Coronary artery (tissue), 2 donors: ENCODE results near the gene WNK2.
"Not testable (repeated sequence)": the region's sequence is repeated elsewhere in the genome, so short reads cannot be mapped to it uniquely, and the experiment has no call there.

Experiments used
- DNase-seq: peaks from one replicate; pipeline ENCODE4 v3.0.0-alpha.2; 2017; ENCODE audit warnings: low spot score
- H3K27ac ChIP-seq, 2 donors: fragments of 200-600 bp; sonication (generic); one replicate each; pipeline ENCODE4 v1.5.1; 2016 to 2019
- H3K4me3 ChIP-seq: fragments of 200-600 bp; sonication (generic); 2 replicates; pipeline ENCODE4 v1.5.1; 2016; ENCODE audit warnings: mild to moderate bottlenecking, moderate library complexity
- CTCF ChIP-seq: fragments of 200-600 bp; sonication (generic); IDR thresholded peaks from one replicate; pipeline ENCODE4 v1.5.1; 2019; ENCODE audit warnings: antibody characterized with exemption

Gene WNK2

GRCh38 chr9:93345643-93346230 is 161.8 kb downstream of the WNK2 start:
- TF ChIP-seq CTCF: no peak
- no peak overlapping the region for H3K27ac ChIP-seq
- H3K4me3 ChIP-seq: peak overlapping the region; percentile 69
- no peak for DNase-seq

- DNase-seq: no peak
- peak overlapping the region; percentile 69 for H3K4me3 ChIP-seq
- no peak overlapping the region for H3K27ac ChIP-seq
- no peak for TF ChIP-seq CTCF
Measured at GRCh38 chr9:93346231-93347112, 162.5 kb downstream of the WNK2 start.

GRCh38 chr9:93347371-93347975 is 163.5 kb downstream of the WNK2 start:
- H3K27ac ChIP-seq, H3K4me3 ChIP-seq, DNase-seq: not testable (repeated sequence)

GRCh38 chr9:93353413-93354310 is 169.7 kb downstream of the WNK2 start:
- H3K27ac ChIP-seq, DNase-seq, H3K4me3 ChIP-seq: not testable (repeated sequence)

- TF ChIP-seq CTCF: no peak
- no peak overlapping the region for H3K4me3 ChIP-seq
- no peak overlapping the region for H3K27ac ChIP-seq
- no peak for DNase-seq
Measured at GRCh38 chr9:93354451-93354850, 170.5 kb downstream of the WNK2 start.

GRCh38 chr9:93355827-93356226 is 171.9 kb downstream of the WNK2 start:
- no peak for DNase-seq
- no peak for TF ChIP-seq CTCF
- Histone ChIP-seq H3K27ac (no peak overlapping the region), H3K4me3 (no peak overlapping the region)

- no peak for TF ChIP-seq CTCF
- Histone ChIP-seq H3K4me3 (no peak overlapping the region), H3K27ac (no peak overlapping the region)
- no peak for DNase-seq
Measured at GRCh38 chr9:93357649-93358048, 173.7 kb downstream of the WNK2 start.

GRCh38 chr9:93359907-93360306 is 176.0 kb downstream of the WNK2 start:
- not testable (repeated sequence) for DNase-seq, H3K4me3 ChIP-seq, H3K27ac ChIP-seq
